ENCODE results near the gene TMEM19. TPM values are rescaled to one million over a fixed set of nuclear protein-coding genes. Genes with fewer than 3 reads are reported as not detected.

TMEM19 gene
- total and polyA plus RNA-seq, 2 of the 8 experiments (the other 6 are each of a cell fraction or from before 2014, with no cell fraction given), result 12.6 to 19.1 TPM

DNA sequence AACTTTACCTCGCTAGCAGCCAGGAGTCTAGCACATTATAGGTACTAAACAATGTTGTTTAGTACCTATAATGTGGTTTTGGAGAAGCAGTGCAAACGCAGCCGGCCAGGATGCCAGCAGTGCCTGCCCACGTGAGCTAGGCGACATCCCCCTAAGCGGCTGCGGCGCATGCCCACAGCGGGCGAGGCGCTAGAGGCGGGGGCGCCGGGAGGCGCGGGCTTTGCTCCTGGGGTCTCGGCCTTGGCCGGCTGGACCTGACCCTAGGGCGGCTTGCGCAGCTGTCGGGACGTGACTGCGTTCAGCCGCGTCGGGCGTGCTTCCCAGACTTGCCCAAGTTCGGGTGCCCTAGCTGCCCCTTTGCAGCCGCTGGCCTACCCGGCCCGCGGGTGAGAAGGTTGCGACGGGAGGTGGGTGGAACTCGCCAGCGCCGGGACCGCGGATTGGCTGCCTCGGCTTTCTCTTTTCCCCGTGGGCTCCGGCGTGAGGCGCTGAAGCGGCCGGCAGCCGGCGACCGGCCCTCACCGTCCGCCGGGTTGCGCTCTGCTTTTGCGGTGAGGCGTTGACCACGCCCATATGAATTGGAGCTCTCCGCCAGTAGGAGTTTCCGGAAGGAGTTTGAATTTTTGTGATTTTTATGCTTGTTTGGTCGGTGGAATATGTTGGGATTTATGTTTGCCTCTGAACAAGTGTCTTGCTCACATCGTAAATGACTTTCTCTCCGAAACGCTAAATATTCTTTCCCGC is at the start of gene TMEM19 (continued):
- TF ChIP-seq ATF3 (IDR thresholded peaks at IDR 0.05; ENCODE audit: insufficient read depth, low read depth, low read length), result 0 out of 2 replicates have a peak, but pooled peaks have one; percentile 22

Data from H1 (cell line).